SK-N-SH (cell line): ENCODE results near the gene ABLIM2. TPM values are rescaled to one million over a fixed set of nuclear protein-coding genes. Genes with fewer than 3 reads are reported as not detected.

Experiments used
- CTCF ChIA-PET: fragments of 300-600, 350-600 bp; formaldehyde crosslinking; extraction: SDS; loops from one replicate; lab custom pipeline; 2021; lab: Yijun Ruan, JAX
- POLR2A ChIA-PET: fragments of 350-600 bp; sonication (Branson Sonifier 250); formaldehyde crosslinking; extraction: SDS; loops from one replicate; lab custom pipeline; 2020; ENCODE audit warnings: antibody characterized with exemption, inconsistent platforms; lab: Yijun Ruan, JAX
- DNase-seq: peaks from one replicate; pipeline ENCODE4 v3.0.0; 2012
- H2AFZ ChIP-seq: fragments of 200-600 bp; sonication (generic); 2 replicates; pipeline ENCODE4 v1.8.1; 2016; ENCODE audit warnings: antibody characterized with exemption, mild to moderate bottlenecking, low read depth
- H3F3A ChIP-seq: fragments of 200-600 bp; sonication (generic); replicated peaks from 2 replicates; pipeline ENCODE3; 2016; ENCODE audit warnings: antibody characterized with exemption, mild to moderate bottlenecking; ENCODE audit not compliant: insufficient read depth
- H3K27ac ChIP-seq, 2 experiments: fragments of 200-500 bp in 1 of 2; fragments of 200-600 bp in 1 of 2; sonication (Bioruptor generic) in 1 of 2; sonication (generic), shearing (Covaris generic) in 1 of 2; 2 replicates each; pipeline versions ENCODE4 v1.5.1 to v1.6.1; 2014 to 2016; ENCODE audit warnings: low read depth in 2 of 2, inconsistent platforms in 1 of 2, low read length in 1 of 2, mild to moderate bottlenecking in 1 of 2, mixed read lengths in 1 of 2
- H3K27me3 ChIP-seq: fragments of 200-600 bp; sonication (generic), shearing (Covaris generic); 2 replicates; pipeline ENCODE4 v1.6.1; 2016; ENCODE audit warnings: mixed run types; ENCODE audit not compliant: insufficient read depth
- H3K36me3 ChIP-seq, 2 experiments: fragments of 200-500 bp in 1 of 2; fragments of 200-600 bp in 1 of 2; sonication (Bioruptor generic) in 1 of 2; sonication (generic) in 1 of 2; replicated peaks in 1 of 2; 2 replicates each; pipeline versions ENCODE3 to v1.5.1; 2014 to 2016; ENCODE audit warnings: low read length in 1 of 2, mild to moderate bottlenecking in 1 of 2; ENCODE audit not compliant: insufficient read depth in 2 of 2, control insufficient read depth in 1 of 2
- H3K4me1 ChIP-seq, 2 experiments: fragments of 200-500 bp in 1 of 2; fragments of 200-600 bp in 1 of 2; sonication (Bioruptor generic) in 1 of 2; sonication (generic), shearing (Covaris generic) in 1 of 2; 2 replicates each; pipeline versions ENCODE4 v1.5.1 to v1.6.1; 2014 to 2016; ENCODE audit warnings: low read depth in 1 of 2, low read length in 1 of 2, mixed run types in 1 of 2; ENCODE audit not compliant: insufficient read depth in 2 of 2, control insufficient read depth in 1 of 2
- H3K4me2 ChIP-seq: fragments of 200-600 bp; sonication (generic), shearing (Covaris generic); 2 replicates; pipeline ENCODE4 v1.6.1; 2017; ENCODE audit warnings: mixed run types
- H3K4me3 ChIP-seq, 2 experiments: fragments of 200-500 bp in 1 of 2; fragments of 200-600 bp in 1 of 2; sonication (Bioruptor generic) in 1 of 2; sonication (generic), shearing (Covaris generic) in 1 of 2; 2 replicates each; pipeline versions ENCODE4 v1.5.1 to v1.8.1; 2014 to 2016; ENCODE audit warnings: low read depth in 2 of 2, inconsistent platforms in 1 of 2, low read length in 1 of 2, mild to moderate bottlenecking in 1 of 2, mixed read lengths in 1 of 2, moderate library complexity in 1 of 2
- H3K79me2 ChIP-seq: fragments of 200-600 bp; sonication (generic); 2 replicates; pipeline ENCODE4 v1.8.1; 2017; ENCODE audit warnings: mild to moderate bottlenecking; ENCODE audit not compliant: insufficient read depth
- H3K9ac ChIP-seq: fragments of 200-600 bp; sonication (generic); 2 replicates; pipeline ENCODE4 v1.6.1; 2017; ENCODE audit warnings: mixed run types
- H3K9me2 ChIP-seq: fragments of 200-600 bp; sonication (generic); 2 replicates; pipeline ENCODE4 v1.6.1; 2017; ENCODE audit warnings: mixed run types
- H3K9me3 ChIP-seq: fragments of 200-600 bp; sonication (generic); 2 replicates; pipeline ENCODE4 v1.6.1; 2017; ENCODE audit warnings: mixed run types, mild to moderate bottlenecking, moderate library complexity
- H4K20me1 ChIP-seq: fragments of 200-600 bp; sonication (generic); 2 replicates; pipeline ENCODE4 v1.6.1; 2017; ENCODE audit warnings: mild to moderate bottlenecking, mixed run types; ENCODE audit not compliant: insufficient read depth
- CHD2 ChIP-seq: fragments of 150-350 bp; IDR thresholded peaks from 2 replicates; pipeline ENCODE4 v1.6.1; 2018; ENCODE audit warnings: low read length; ENCODE audit not compliant: partially characterized antibody
- CTCF ChIP-seq: fragments of 200-600 bp; sonication (generic); IDR thresholded peaks from 2 replicates; pipeline ENCODE4 v1.6.1; 2017; ENCODE audit warnings: antibody characterized with exemption, mild to moderate bottlenecking, moderate library complexity
- ELF1 ChIP-seq: IDR thresholded peaks from 2 replicates; pipeline ENCODE4 v1.4.0; 2012
- EZH2phosphoT487 ChIP-seq: fragments of 200-600 bp; sonication (generic); IDR thresholded peaks from 2 replicates; pipeline ENCODE4 v1.6.1; 2017; ENCODE audit warnings: low read depth, mixed run types, mild to moderate bottlenecking, antibody characterized with exemption, moderate library complexity, borderline replicate concordance
- GABPA ChIP-seq: IDR thresholded peaks from 2 replicates; pipeline ENCODE4 v1.4.0; 2012; ENCODE audit warnings: low read depth, mild to moderate bottlenecking
- JUND ChIP-seq: IDR thresholded peaks from 2 replicates; pipeline ENCODE4 v1.4.0; 2012
- MAX ChIP-seq: IDR thresholded peaks from 2 replicates; pipeline ENCODE4 v1.4.0; 2012; ENCODE audit warnings: low read depth
- MEF2A ChIP-seq: IDR thresholded peaks from 2 replicates; pipeline ENCODE4 v1.4.0; 2012; ENCODE audit warnings: low read depth, borderline replicate concordance
- MXI1 ChIP-seq: IDR thresholded peaks from 2 replicates; pipeline ENCODE4 v1.6.1; 2012; ENCODE audit warnings: mild to moderate bottlenecking, low read depth, low read length, improper control_type of control experiment
- RAD21 ChIP-seq: IDR thresholded peaks from 2 replicates; pipeline ENCODE4 v1.6.1; 2012; ENCODE audit warnings: mild to moderate bottlenecking, low read length
- SIN3A ChIP-seq: IDR thresholded peaks from 2 replicates; pipeline ENCODE4 v1.6.1; 2012; ENCODE audit warnings: low read depth, mild to moderate bottlenecking, low read length, moderate library complexity, borderline replicate concordance
- TAF1 ChIP-seq: IDR thresholded peaks from 2 replicates; pipeline ENCODE4 v1.6.1; 2012; ENCODE audit warnings: low read depth, mild to moderate bottlenecking, low read length, moderate library complexity, borderline replicate concordance
- TEAD4 ChIP-seq: IDR thresholded peaks from 2 replicates; pipeline ENCODE4 v1.4.0; 2012; ENCODE audit warnings: mild to moderate bottlenecking, borderline replicate concordance; ENCODE audit not compliant: insufficient read depth
- YY1 ChIP-seq: IDR thresholded peaks from 2 replicates; pipeline ENCODE4 v1.4.0; 2012; ENCODE audit warnings: low read depth, mild to moderate bottlenecking
- ZBTB33 ChIP-seq: IDR thresholded peaks from 2 replicates; pipeline ENCODE4 v1.4.0; 2012; ENCODE audit warnings: low read depth, borderline replicate concordance
- WGBS: methylation state at CpG from one replicate; pipeline ENCODE4 v1.1.6; 2017; ENCODE audit warnings: low lambda C conversion rate; 5-methylcytosine and 5-hydroxymethylcytosine counted together
- polyA plus RNA-seq, 3 experiments: library from polyadenylated mRNA; depleted of rRNA; stranded (reverse); fragments of >200 nt; gene quantifications; 2 replicates each; pipeline ENCODE4 v1.2.3, GENCODE V29; 2012

Gene ABLIM2
- polyA plus RNA-seq, 1 of the 3 experiments (the other 2 are of a cell fraction), result 0.53 TPM

- Histone ChIP-seq H3K27ac (no peak overlapping the region), H3K4me2 (no peak overlapping the region), H4K20me1 (no peaks in the 10 kb centered on the region), H3K4me1 (peaks cover 0 to 11% of the 10 kb centered on the region in 2 experiments; a peak in 2 of 4 replicates), H3K27me3 (no peaks in the 10 kb centered on the region), H3K79me2 (peaks cover 3% of the 10 kb centered on the region; the same call in 1 of the 2 replicates), H3K9me2 (no peaks in the 10 kb centered on the region), H2AFZ (no peak overlapping the region), H3K36me3 (no peaks in the 10 kb centered on the region), H3K9ac (no peak overlapping the region), H3K4me3 (no peak overlapping the region), H3F3A (peaks cover 8% of the 10 kb centered on the region), H3K9me3 (no peaks in the 10 kb centered on the region)
- POLR2A ChIA-PET, result no interaction called here
- CTCF ChIA-PET, result interaction anchor here (1.2 to 1.9 kb wide), 2 partner anchors 173 to 215 kb away, joined by 3 to 15 read pairs; no protein-coding TSS in a partner anchor
- 97% methylated on average over 5 of the region's 5 CpGs for WGBS
- TF ChIP-seq MEF2A, result no peak
- no peak for TF ChIP-seq EZH2phosphoT487
- no peak for TF ChIP-seq TAF1
- no peak for TF ChIP-seq ZBTB33
- no peak for TF ChIP-seq CHD2
- TF ChIP-seq SIN3A, result no peak
- no peak for TF ChIP-seq MXI1
- no peak for TF ChIP-seq RAD21
- TF ChIP-seq YY1, result no peak
- TF ChIP-seq MAX, result no peak
- DNase-seq, result no peak
These were observed 182.0 kb downstream of the ABLIM2 start for GRCh38 chr4:7976634-7977033.

- TF ChIP-seq CTCF, result no peak
- no peak for TF ChIP-seq JUND
- TF ChIP-seq GABPA, result no peak
- no peak for TF ChIP-seq TEAD4
- TF ChIP-seq RAD21, result no peak
- no peak for TF ChIP-seq ELF1
- TF ChIP-seq MEF2A, result no peak
- Histone ChIP-seq H3K27ac (no peak overlapping the region), H3K4me3 (no peak overlapping the region), H3K79me2 (peaks cover 9% of the 10 kb centered on the region; the same call in 1 of the 2 replicates), H3K36me3 (no peaks in the 10 kb centered on the region), H3K4me2 (no peak overlapping the region), H3K9ac (no peak overlapping the region), H2AFZ (no peak overlapping the region), H3K9me3 (no peaks in the 10 kb centered on the region), H3F3A (peaks cover 8% of the 10 kb centered on the region), H4K20me1 (no peaks in the 10 kb centered on the region), H3K27me3 (no peaks in the 10 kb centered on the region), H3K4me1 (peaks cover 3 to 12% of the 10 kb centered on the region in 2 experiments; a peak in 2 of 4 replicates), H3K9me2 (no peaks in the 10 kb centered on the region)
- DNase-seq, result no peak
- 95% methylated on average over 7 of the region's 7 CpGs for WGBS
- ChIA-PET CTCF (interaction anchor here (0.9 to 1.9 kb wide), 3 partner anchors 9 to 214 kb away, joined by 3 to 15 read pairs (median 3); no protein-coding TSS in a partner anchor), POLR2A (no interaction called here)
These were observed 182.6 kb downstream of the ABLIM2 start for GRCh38 chr4:7976025-7976424.
